WTC11 (cell line): ENCODE data around the gene AHRR. TPM values are rescaled to one million over a fixed set of nuclear protein-coding genes. Genes with fewer than 3 reads are reported as not detected.

ENCODE experiments used
- ATAC-seq: fragments of 200-7000 bp; cut with Tn5 transposase; 2 replicates; pipeline ENCODE4 v1.10.0; 2021; ENCODE audit warnings: mild to moderate bottlenecking, moderate library complexity
- CTCF ChIA-PET: fragments of 300-600 bp; sonication (Branson Sonifier 250); formaldehyde crosslinking; loops from one replicate; lab custom pipeline; 2021; ENCODE audit warnings: antibody characterized with exemption; lab: Charles Lee
- POLR2A ChIA-PET: fragments of 350-600 bp; sonication (Branson Sonifier 250); formaldehyde crosslinking; loops from one replicate; lab custom pipeline; 2021; ENCODE audit warnings: antibody characterized with exemption; lab: Charles Lee
- DNase-seq: peaks from one replicate; pipeline ENCODE4 v3.0.0; 2021; ENCODE audit warnings: low spot score
- H3K27ac Mint-ChIP-seq: 2 replicates; pipeline ENCODE4 v1.8.0; 2021; ENCODE audit warnings: mixed read lengths
- H3K27me3 Mint-ChIP-seq: 2 replicates; pipeline ENCODE4 v1.8.0; 2021; ENCODE audit warnings: low read depth, mild to moderate bottlenecking, moderate library complexity, mixed read lengths
- H3K36me3 Mint-ChIP-seq: 2 replicates; pipeline ENCODE4 v1.8.0; 2021; ENCODE audit warnings: mixed read lengths
- H3K4me1 Mint-ChIP-seq: 2 replicates; pipeline ENCODE4 v1.8.0; 2022; ENCODE audit warnings: mixed read lengths
- H3K4me3 Mint-ChIP-seq: 2 replicates; pipeline ENCODE4 v1.8.0; 2021; ENCODE audit warnings: mild to moderate bottlenecking, moderate library complexity, mixed read lengths
- H3K9me3 Mint-ChIP-seq: 2 replicates; pipeline ENCODE4 v1.8.0; 2021; ENCODE audit warnings: mixed read lengths
- AR ChIP-seq: fragments of 250-450 bp; sonication (Bioruptor Pico); IDR thresholded peaks from 2 replicates; pipeline ENCODE4 v1.9.0; 2021; ENCODE audit warnings: mild to moderate bottlenecking
- E2F4 ChIP-seq: sonication (generic); formaldehyde crosslinking; IDR thresholded peaks from 2 replicates; pipeline ENCODE4 v1.8.1; 2022; ENCODE audit warnings: low read depth, mild to moderate bottlenecking, moderate library complexity, missing genetic modification reagents, borderline replicate concordance
- ELF4 ChIP-seq: sonication (generic); formaldehyde crosslinking; IDR thresholded peaks from 2 replicates; pipeline ENCODE4 v1.8.1; 2022; ENCODE audit warnings: low read depth, mild to moderate bottlenecking, moderate library complexity, missing genetic modification reagents
- EMX1 ChIP-seq: fragments of 250-450 bp; sonication (Bioruptor Pico); IDR thresholded peaks from 2 replicates; pipeline ENCODE4 v1.8.0; 2021; ENCODE audit warnings: mild to moderate bottlenecking
- FOXK1 ChIP-seq: sonication (generic); formaldehyde crosslinking; IDR thresholded peaks from 2 replicates; pipeline ENCODE4 v1.8.0; 2022; ENCODE audit warnings: mild to moderate bottlenecking, moderate library complexity, missing genetic modification reagents
- HMGXB4 ChIP-seq: sonication (generic); formaldehyde crosslinking; IDR thresholded peaks from 2 replicates; pipeline ENCODE4 v1.8.1; 2023; ENCODE audit warnings: mild to moderate bottlenecking, moderate library complexity, missing genetic modification reagents
- IRF1 ChIP-seq: sonication (generic); formaldehyde crosslinking; IDR thresholded peaks from 2 replicates; pipeline ENCODE4 v1.8.0; 2023; ENCODE audit warnings: missing genetic modification reagents
- IRF2 ChIP-seq: sonication (generic); formaldehyde crosslinking; IDR thresholded peaks from 2 replicates; pipeline ENCODE4 v1.8.0; 2022; ENCODE audit warnings: low read depth, missing genetic modification reagents, borderline replicate concordance
- JUN ChIP-seq: sonication (generic); formaldehyde crosslinking; IDR thresholded peaks from 2 replicates; pipeline ENCODE4 v1.8.0; 2023; ENCODE audit warnings: mild to moderate bottlenecking, missing genetic modification reagents
- MAX ChIP-seq: sonication (generic); formaldehyde crosslinking; IDR thresholded peaks from 2 replicates; pipeline ENCODE4 v1.8.0; 2022; ENCODE audit warnings: mild to moderate bottlenecking, missing genetic modification reagents
- MYBL2 ChIP-seq: sonication (generic); formaldehyde crosslinking; IDR thresholded peaks from 2 replicates; pipeline ENCODE4 v1.8.1; 2023; ENCODE audit warnings: mild to moderate bottlenecking, moderate library complexity, missing genetic modification reagents
- NR1H2 ChIP-seq: sonication (generic); formaldehyde crosslinking; IDR thresholded peaks from 2 replicates; pipeline ENCODE4 v1.9.0; 2021; ENCODE audit warnings: mild to moderate bottlenecking, moderate library complexity, missing genetic modification reagents
- PRRX2 ChIP-seq: fragments of 250-450 bp; sonication (Bioruptor Pico); IDR thresholded peaks from 2 replicates; pipeline ENCODE4 v1.8.0; 2021; ENCODE audit warnings: mild to moderate bottlenecking
- RORB ChIP-seq: fragments of 250-450 bp; sonication (Bioruptor Pico); IDR thresholded peaks from 2 replicates; pipeline ENCODE4 v1.9.0; 2021; ENCODE audit warnings: mild to moderate bottlenecking
- SMAD3 ChIP-seq: sonication (generic); formaldehyde crosslinking; IDR thresholded peaks from 2 replicates; pipeline ENCODE4 v1.8.0; 2022; ENCODE audit warnings: missing genetic modification reagents, mild to moderate bottlenecking, borderline replicate concordance
- SMAD4 ChIP-seq: sonication (generic); formaldehyde crosslinking; IDR thresholded peaks from 2 replicates; pipeline ENCODE4 v1.8.0; 2022; ENCODE audit warnings: mild to moderate bottlenecking, missing genetic modification reagents
- ZNF138 ChIP-seq: sonication (generic); formaldehyde crosslinking; conservative IDR thresholded peaks from 2 replicates; pipeline ENCODE4 v1.8.1; 2022; ENCODE audit warnings: mild to moderate bottlenecking, moderate library complexity, missing genetic modification reagents
- ZNF281 ChIP-seq: sonication (generic); formaldehyde crosslinking; IDR thresholded peaks from 2 replicates; pipeline ENCODE4 v1.8.0; 2023; ENCODE audit warnings: mild to moderate bottlenecking, missing genetic modification reagents
- ZNF317 ChIP-seq: sonication (generic); formaldehyde crosslinking; IDR thresholded peaks from 2 replicates; pipeline ENCODE4 v1.8.1; 2023; ENCODE audit warnings: low read depth, mild to moderate bottlenecking, moderate library complexity, missing genetic modification reagents, borderline replicate concordance
- total RNA-seq: library from RNA; stranded (reverse); gene quantifications from 3 replicates; pipeline ENCODE4 v1.2.3, GENCODE V29; 2021

AHRR gene
- total RNA-seq, 1 experiment from 2014 or later: 4.5 TPM

GRCh38 chr5:375921-376798, 54.6 kb downstream of the AHRR start:
- ChIA-PET POLR2A (no interaction called here), CTCF (interaction anchor here (1.2 to 2.6 kb wide), 3 partner anchors 26 to 55 kb away, joined by 5 to 7 read pairs (median 7); no protein-coding TSS in a partner anchor)
- Mint-ChIP-seq H3K27me3 (peaks cover 13% of the 10 kb centered on the region), H3K9me3 (no peaks in the 10 kb centered on the region), H3K36me3 (no peaks in the 10 kb centered on the region), H3K4me1 (peaks cover 2% of the 10 kb centered on the region; the same call in 1 of the 2 replicates), H3K27ac (peak overlapping the region; percentile 0; the same call in 1 of the 2 replicates), H3K4me3 (no peak overlapping the region)
- DNase-seq (peak; percentile 14), ATAC-seq (no peak)
- TF ChIP-seq ZNF138 (CRISPR knock-in tag) (no peak), MAX (CRISPR knock-in tag) (no peak), EMX1 (CRISPR knock-in tag) (no peak), JUN (CRISPR knock-in tag) (0 out of 2 replicates have a peak, but pooled peaks have one; percentile 42), SMAD4 (no peak)

GRCh38 chr5:376799-377325, 55.3 kb downstream of the AHRR start:
- Mint-ChIP-seq H3K4me3 (no peak overlapping the region), H3K4me1 (peaks cover 2% of the 10 kb centered on the region; the same call in 1 of the 2 replicates), H3K27ac (no peak overlapping the region), H3K9me3 (peaks cover 2% of the 10 kb centered on the region), H3K27me3 (peaks cover 13% of the 10 kb centered on the region), H3K36me3 (no peaks in the 10 kb centered on the region)
- DNase-seq: no peak
- TF ChIP-seq RORB (CRISPR knock-in tag) (no peak), ELF4 (CRISPR knock-in tag) (no peak), MYBL2 (no peak), AR (no peak), NR1H2 (CRISPR knock-in tag) (no peak), IRF2 (CRISPR knock-in tag) (no peak), ZNF317 (CRISPR knock-in tag) (no peak), PRRX2 (CRISPR knock-in tag) (no peak), ZNF281 (CRISPR knock-in tag) (no peak), FOXK1 (CRISPR knock-in tag) (no peak), E2F4 (CRISPR knock-in tag) (no peak), SMAD3 (no peak), IRF1 (CRISPR knock-in tag) (no peak), HMGXB4 (CRISPR knock-in tag) (no peak)
- ChIA-PET POLR2A (no interaction called here), CTCF (interaction anchor here (1.2 to 1.8 kb wide), 4 partner anchors 27 to 70 kb away, joined by 3 to 7 read pairs (median 6); no protein-coding TSS in a partner anchor)
- ATAC-seq: no peak
